K562 (cell line): ENCODE data around the gene LILRB3.
"Not testable (repeated sequence)": the region's sequence is repeated elsewhere in the genome, so short reads cannot be mapped to it uniquely, and the experiment has no call there.

Experiments used
- JUN ChIP-seq, 2 experiments: sonication (generic) in 1 of 2; formaldehyde crosslinking in 1 of 2; IDR thresholded peaks; 2 replicates each; pipeline versions ENCODE4 v1.6.1 to v1.8.0; 2012 to 2022; ENCODE audit warnings: borderline replicate concordance in 2 of 2, mild to moderate bottlenecking in 2 of 2, improper control_type of control experiment in 1 of 2, low read depth in 1 of 2, low read length in 1 of 2, missing genetic modification reagents in 1 of 2
- KDM4B ChIP-seq, 2 experiments: fragments of 450-650 bp in 1 of 2; sonication (generic) in 1 of 2; IDR thresholded peaks; 2 replicates each; pipeline ENCODE4 v1.6.1; 2016 to 2017; ENCODE audit warnings: borderline replicate concordance in 2 of 2, antibody characterized with exemption in 1 of 2, low read depth in 1 of 2, mild to moderate bottlenecking in 1 of 2
- MAFK ChIP-seq: IDR thresholded peaks from 2 replicates; pipeline ENCODE4 v1.6.1; 2011; ENCODE audit warnings: low read length, improper control_type of control experiment
- NCOA2 ChIP-seq, 2 experiments: fragments of 450-650 bp; IDR thresholded peaks; 2 replicates each; pipeline ENCODE4 v1.6.1; 2018; ENCODE audit warnings: mild to moderate bottlenecking in 2 of 2, moderate library complexity in 1 of 2; ENCODE audit not compliant: partially characterized antibody in 2 of 2
- PHF20 ChIP-seq: fragments of 450-650 bp; IDR thresholded peaks from 2 replicates; pipeline ENCODE4 v1.6.1; 2018; ENCODE audit not compliant: partially characterized antibody
- POLR2A ChIP-seq: fragments of 450-650 bp; conservative IDR thresholded peaks from 2 replicates; pipeline ENCODE4 v1.6.1; 2016
- POLR2AphosphoS5 ChIP-seq: IDR thresholded peaks from 2 replicates; pipeline ENCODE4 v1.6.1; 2011; ENCODE audit warnings: mild to moderate bottlenecking, low read depth, low read length, moderate library complexity; ENCODE audit not compliant: control insufficient read depth, insufficient read depth
- RAD21 ChIP-seq, 2 experiments: fragments of 250-450 bp in 1 of 2; fragments of 450-650 bp in 1 of 2; sonication (Bioruptor Pico) in 1 of 2; formaldehyde crosslinking in 1 of 2; IDR thresholded peaks in 1 of 2; conservative IDR thresholded peaks in 1 of 2; 2 replicates each; pipeline versions ENCODE4 v1.4.0 to v1.8.0; 2020 to 2022; ENCODE audit warnings: mild to moderate bottlenecking in 2 of 2, moderate library complexity in 1 of 2
- TCF7 ChIP-seq: sonication (generic); IDR thresholded peaks from 2 replicates; pipeline ENCODE4 v1.6.1; 2016; ENCODE audit warnings: antibody characterized with exemption, borderline replicate concordance
- XRCC5 ChIP-seq: fragments of 200-400 bp; formaldehyde crosslinking; IDR thresholded peaks from 2 replicates; pipeline ENCODE4 v1.6.1; 2017; ENCODE audit warnings: low read depth, mild to moderate bottlenecking, low read length
- ZNF764 ChIP-seq: fragments of 250-450 bp; sonication (Bioruptor Pico); IDR thresholded peaks from 2 replicates; pipeline ENCODE4 v1.4.0; 2020; ENCODE audit warnings: low read depth, mild to moderate bottlenecking, moderate library complexity
- TF ChIP-seq, protein P1 (sequence below), 3 experiments: IDR thresholded peaks in 2 of 3; conservative IDR thresholded peaks in 1 of 3; 2 replicates each; pipeline ENCODE4 v1.5.1; 2011 to 2012; ENCODE audit warnings: low read length in 3 of 3, mild to moderate bottlenecking in 3 of 3, control low read depth in 2 of 3, improper control_type of control experiment in 1 of 3, inconsistent platforms in 1 of 3, low read depth in 1 of 3, mixed read lengths in 1 of 3, moderate library complexity in 1 of 3; ENCODE audit not compliant: insufficient read depth in 2 of 3

DNA sequence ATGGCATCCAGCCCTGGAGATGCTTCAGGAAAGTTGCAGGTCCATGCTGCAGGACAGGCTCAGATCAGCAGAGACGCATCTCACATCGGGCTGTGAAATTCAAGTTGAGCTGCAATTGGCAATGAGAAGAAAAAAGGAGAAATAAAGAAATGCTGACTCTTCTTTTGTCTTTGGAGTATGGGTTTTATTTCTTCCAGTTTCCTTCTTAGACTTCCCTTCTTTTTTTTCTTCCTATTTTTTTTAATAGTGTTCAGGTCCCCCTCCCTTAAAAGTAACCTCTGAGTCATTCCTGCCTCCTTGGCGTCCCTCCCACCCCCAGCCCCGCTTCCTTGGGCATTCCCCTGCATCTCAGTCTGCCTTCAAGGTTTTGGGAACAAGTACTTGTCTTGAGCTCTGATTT lies 48.8 kb upstream of the LILRB3 start:
- TF ChIP-seq POLR2A; POLR2AphosphoS5; TCF7; ZNF764 (CRISPR knock-in tag); NCOA2 (IDR thresholded peaks at IDR 0.05; ENCODE audit: partially characterized antibody in 2 of 2); KDM4B (IDR thresholded peaks at IDR 0.05; ENCODE audit: borderline replicate concordance in 2 of 2, low read depth in 1 of 2); RAD21 (CRISPR knock-in tag; conservative IDR thresholded peaks at IDR 0.05 in 1 of 2, IDR thresholded peaks at IDR 0.05 in 1 of 2); XRCC5; PHF20; JUN (IDR thresholded peaks at IDR 0.05; ENCODE audit: borderline replicate concordance, low read depth, low read length); JUN (CRISPR knock-in tag; IDR thresholded peaks at IDR 0.05; ENCODE audit: borderline replicate concordance); MAFK: not testable (repeated sequence)
- TF ChIP-seq, protein P1, sequence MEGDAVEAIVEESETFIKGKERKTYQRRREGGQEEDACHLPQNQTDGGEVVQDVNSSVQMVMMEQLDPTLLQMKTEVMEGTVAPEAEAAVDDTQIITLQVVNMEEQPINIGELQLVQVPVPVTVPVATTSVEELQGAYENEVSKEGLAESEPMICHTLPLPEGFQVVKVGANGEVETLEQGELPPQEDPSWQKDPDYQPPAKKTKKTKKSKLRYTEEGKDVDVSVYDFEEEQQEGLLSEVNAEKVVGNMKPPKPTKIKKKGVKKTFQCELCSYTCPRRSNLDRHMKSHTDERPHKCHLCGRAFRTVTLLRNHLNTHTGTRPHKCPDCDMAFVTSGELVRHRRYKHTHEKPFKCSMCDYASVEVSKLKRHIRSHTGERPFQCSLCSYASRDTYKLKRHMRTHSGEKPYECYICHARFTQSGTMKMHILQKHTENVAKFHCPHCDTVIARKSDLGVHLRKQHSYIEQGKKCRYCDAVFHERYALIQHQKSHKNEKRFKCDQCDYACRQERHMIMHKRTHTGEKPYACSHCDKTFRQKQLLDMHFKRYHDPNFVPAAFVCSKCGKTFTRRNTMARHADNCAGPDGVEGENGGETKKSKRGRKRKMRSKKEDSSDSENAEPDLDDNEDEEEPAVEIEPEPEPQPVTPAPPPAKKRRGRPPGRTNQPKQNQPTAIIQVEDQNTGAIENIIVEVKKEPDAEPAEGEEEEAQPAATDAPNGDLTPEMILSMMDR (IDR thresholded peaks at IDR 0.05 in 2 of 3, conservative IDR thresholded peaks at IDR 0.05 in 1 of 3; ENCODE audit: insufficient read depth in 2 of 3, low read depth in 1 of 3, low read length in 3 of 3), result not testable (repeated sequence)
